HepG2 (cell line): Measurements from ENCODE around the gene SERPINB1. TPM values are rescaled to one million over a fixed set of nuclear protein-coding genes. Genes with fewer than 3 reads are reported as not detected.
A peak's percentile ranks its signal among the peaks of the same experiment; 100 is the strongest.

Experiments used
- ARHGAP35 ChIP-seq: sonication (generic); formaldehyde crosslinking; IDR thresholded peaks from 2 replicates; pipeline ENCODE4 v1.9.0; 2022; ENCODE audit warnings: mild to moderate bottlenecking, inconsistent platforms, moderate library complexity, missing genetic modification reagents, borderline replicate concordance
- CEBPB ChIP-seq: IDR thresholded peaks from 2 replicates; pipeline ENCODE4 v1.6.1; 2011; ENCODE audit warnings: low read depth, low read length, improper control_type of control experiment, borderline replicate concordance
- CEBPZ ChIP-seq: IDR thresholded peaks from 2 replicates; pipeline ENCODE4 v1.6.1; 2012; ENCODE audit warnings: low read length, improper control_type of control experiment
- HINFP ChIP-seq: sonication (generic); formaldehyde crosslinking; IDR thresholded peaks from 2 replicates; pipeline ENCODE4 v1.4.0; 2020; ENCODE audit warnings: low read depth, mild to moderate bottlenecking, missing genetic modification reagents
- JDP2 ChIP-seq: sonication (generic); formaldehyde crosslinking; IDR thresholded peaks from 2 replicates; pipeline ENCODE4 v1.8.1; 2022; ENCODE audit warnings: missing genetic modification reagents, borderline replicate concordance
- KDM2A ChIP-seq: sonication (generic); formaldehyde crosslinking; IDR thresholded peaks from 2 replicates; pipeline ENCODE4 v1.4.0; 2020; ENCODE audit warnings: low read depth, missing genetic modification reagents, borderline replicate concordance
- KDM5A ChIP-seq: fragments of 200-600 bp; sonication (generic); IDR thresholded peaks from 2 replicates; pipeline ENCODE4 v1.7.0; 2018; ENCODE audit warnings: antibody characterized with exemption, mild to moderate bottlenecking, low read length, borderline replicate concordance
- NR2F6 ChIP-seq, 2 experiments: IDR thresholded peaks; 2 replicates each; pipeline ENCODE4 v1.6.1; 2016; ENCODE audit warnings: antibody characterized with exemption in 1 of 2, mild to moderate bottlenecking in 1 of 2
- PHF21A ChIP-seq: sonication (generic); formaldehyde crosslinking; IDR thresholded peaks from 2 replicates; pipeline ENCODE4 v1.5.0; 2020; ENCODE audit warnings: mild to moderate bottlenecking, missing genetic modification reagents
- PTBP1 ChIP-seq: fragments of 200-400 bp; formaldehyde crosslinking; IDR thresholded peaks from 2 replicates; pipeline ENCODE4 v1.6.1; 2018; ENCODE audit warnings: low read length, low read depth; ENCODE audit not compliant: poor library complexity, severe bottlenecking
- SAFB2 ChIP-seq: sonication (generic); formaldehyde crosslinking; IDR thresholded peaks from 2 replicates; pipeline ENCODE4 v1.5.1; 2020; ENCODE audit warnings: missing genetic modification reagents, low read depth, mild to moderate bottlenecking, borderline replicate concordance
- SRSF4 ChIP-seq: fragments of 200-400 bp; formaldehyde crosslinking; IDR thresholded peaks from one replicate; pipeline ENCODE4 v1.6.1; 2018; ENCODE audit warnings: mild to moderate bottlenecking, low read depth, low read length, moderate library complexity; ENCODE audit not compliant: poor library complexity, severe bottlenecking
- SRSF9 ChIP-seq: fragments of 200-400 bp; formaldehyde crosslinking; IDR thresholded peaks from 2 replicates; pipeline ENCODE4 v1.6.1; 2018; ENCODE audit warnings: borderline replicate concordance, mild to moderate bottlenecking, low read depth, low read length; ENCODE audit not compliant: insufficient read depth, poor library complexity, severe bottlenecking
- YEATS2 ChIP-seq: sonication (generic); formaldehyde crosslinking; IDR thresholded peaks from 2 replicates; pipeline ENCODE4 v1.4.0; 2020; ENCODE audit warnings: missing genetic modification reagents, borderline replicate concordance
- ZBTB43 ChIP-seq: sonication (generic); formaldehyde crosslinking; conservative IDR thresholded peaks from 2 replicates; pipeline ENCODE4 v1.4.0; 2020; ENCODE audit warnings: missing genetic modification reagents
- ZFAT ChIP-seq: sonication (generic); formaldehyde crosslinking; conservative IDR thresholded peaks from 2 replicates; pipeline ENCODE4 v1.8.1; 2023; ENCODE audit warnings: missing genetic modification reagents, inconsistent platforms
- ZFX ChIP-seq: sonication (generic); formaldehyde crosslinking; IDR thresholded peaks from 2 replicates; pipeline ENCODE4 v1.4.0; 2020; ENCODE audit warnings: mild to moderate bottlenecking, low read depth, missing genetic modification reagents, moderate library complexity
- ZNF296 ChIP-seq: sonication (generic); formaldehyde crosslinking; conservative IDR thresholded peaks from 2 replicates; pipeline ENCODE4 v1.5.0; 2020; ENCODE audit warnings: mild to moderate bottlenecking, missing genetic modification reagents
- ZNF3 ChIP-seq: IDR thresholded peaks from 2 replicates; pipeline ENCODE4 v1.7.0; 2017; ENCODE audit warnings: inconsistent platforms
- ZNF451 ChIP-seq: sonication (generic); formaldehyde crosslinking; IDR thresholded peaks from 2 replicates; pipeline ENCODE4 v1.5.0; 2020; ENCODE audit warnings: mild to moderate bottlenecking, missing genetic modification reagents
- ZNF672 ChIP-seq: sonication (generic); formaldehyde crosslinking; IDR thresholded peaks from 2 replicates; pipeline ENCODE4 v1.8.1; 2022; ENCODE audit warnings: missing genetic modification reagents
- ZNF709 ChIP-seq: sonication (generic); formaldehyde crosslinking; IDR thresholded peaks from 2 replicates; pipeline ENCODE4 v1.5.0; 2020; ENCODE audit warnings: mild to moderate bottlenecking, missing genetic modification reagents
- ZSCAN9 ChIP-seq: IDR thresholded peaks from 2 replicates; pipeline ENCODE4 v1.6.1; 2016; ENCODE audit warnings: borderline replicate concordance
- polyA plus RNA-seq, 8 experiments: library from polyadenylated mRNA; depleted of rRNA in 3 of 8; stranded (reverse) in 7 of 8; unstranded in 1 of 8; fragments of >200 nt; fragmentation: Illumina TruSeq in 4 of 8; extraction: Trizol in 4 of 8; gene quantifications; 2 replicates each; pipeline versions ENCODE4 v1.2.1 to v1.2.3, GENCODE V29; 2011 to 2016; ENCODE audit warnings: low read depth in 4 of 8, missing spikeins in 1 of 8, mixed read lengths in 1 of 8; ENCODE audit not compliant: insufficient read depth in 1 of 8
- total RNA-seq, 5 experiments: library from RNA; depleted of rRNA; stranded (reverse); fragments of >200 nt; fragmentation: Illumina TruSeq; extraction: Trizol; gene quantifications; 2 replicates each; pipeline ENCODE4 v1.2.3, GENCODE V29; 2016; ENCODE audit warnings: low read depth in 1 of 5

The SERPINB1 gene
- total and polyA plus RNA-seq, 2 of the 13 experiments (the other 11 are each of a cell fraction or from before 2014, with no cell fraction given) = 41.4 to 60.5 TPM

- 0 out of 2 replicates have a peak, but pooled peaks have one; percentile 41 for TF ChIP-seq ZNF3 (CRISPR knock-in tag)
- peak; percentile 63; the same call in 1 of the 2 replicates for TF ChIP-seq KDM5A
- TF ChIP-seq YEATS2 = 0 out of 2 replicates have a peak, but pooled peaks have one; percentile 27
- TF ChIP-seq ZBTB43 (CRISPR knock-in tag) = peak; percentile 81; the same call in 1 of the 2 replicates
- TF ChIP-seq ZSCAN9 (CRISPR knock-in tag) = peak; percentile 63
- TF ChIP-seq ZFAT (CRISPR knock-in tag) = no peak
- TF ChIP-seq ARHGAP35 (CRISPR knock-in tag) = peak; percentile 91
- peak; percentile 50; the same call in 1 of the 2 replicates for TF ChIP-seq SAFB2 (CRISPR knock-in tag)
- no peak for TF ChIP-seq JDP2 (CRISPR knock-in tag)
- TF ChIP-seq PTBP1 = peak; percentile 57
- no peak; the same call in none of the 2 replicates for TF ChIP-seq ZNF451 (CRISPR knock-in tag)
- no peak for TF ChIP-seq SRSF4
- TF ChIP-seq ZNF672 (CRISPR knock-in tag) = no peak
- TF ChIP-seq ZNF709 (CRISPR knock-in tag) = peak; percentile 94
- no peak for TF ChIP-seq ZNF296 (CRISPR knock-in tag)
- TF ChIP-seq NR2F6 (IDR thresholded peaks at IDR 0.05) = peak; percentile 80
- peak; percentile 81 for TF ChIP-seq NR2F6 (CRISPR knock-in tag; IDR thresholded peaks at IDR 0.05)
- TF ChIP-seq SRSF9 = no peak
- peak; percentile 96 for TF ChIP-seq PHF21A (CRISPR knock-in tag)
- TF ChIP-seq CEBPB = peak; percentile 94
- TF ChIP-seq KDM2A = peak; percentile 83; the same call in 1 of the 2 replicates
- peak; percentile 45 for TF ChIP-seq HINFP (CRISPR knock-in tag)
- peak; percentile 96 for TF ChIP-seq ZFX (CRISPR knock-in tag)
- TF ChIP-seq CEBPZ = no peak
Measured at GRCh38 chr6:2841264-2842138, at the start of gene SERPINB1 (continued).
